ENCODE results near the gene SH2D3C. TPM values are rescaled to one million over a fixed set of nuclear protein-coding genes. Genes with fewer than 3 reads are reported as not detected.

SH2D3C gene
- total RNA-seq, 4 donors from 2014 or later = 6.8 to 23.0 (median 8.4) TPM

DNA sequence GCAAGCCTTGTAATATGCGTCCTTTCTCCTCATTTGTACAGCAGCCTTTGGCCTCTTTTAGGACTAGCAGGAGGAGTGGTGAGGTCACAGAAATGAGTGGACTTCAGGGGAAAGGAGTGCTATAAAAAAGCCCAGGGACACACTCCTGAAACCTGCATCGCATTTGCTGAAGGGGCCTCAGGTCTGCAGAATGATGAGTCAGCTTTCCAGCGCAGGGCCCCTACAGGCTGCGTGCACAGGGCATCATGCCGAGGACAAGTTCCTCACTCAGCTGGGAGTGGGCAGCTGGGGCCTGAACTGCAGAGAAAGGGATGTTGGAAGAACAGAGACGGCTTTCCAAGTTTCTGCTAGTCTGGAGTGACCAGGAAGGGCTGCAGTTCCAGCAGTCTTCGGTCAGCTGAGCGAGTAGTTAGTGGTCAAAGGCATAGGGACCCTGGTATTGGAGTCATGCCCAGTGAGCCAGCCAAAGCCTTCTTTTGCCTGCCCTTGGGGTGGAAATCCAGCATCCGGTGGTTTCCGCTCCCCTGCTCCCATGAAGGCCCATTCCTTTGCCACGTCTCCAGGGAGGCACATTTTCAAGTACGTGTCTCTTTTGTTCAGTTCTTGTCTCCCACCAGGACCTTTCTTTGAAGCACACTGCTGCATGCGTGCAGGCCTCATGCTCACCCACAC is 89.0 kb downstream of the SH2D3C start:
- TF ChIP-seq, protein P1, sequence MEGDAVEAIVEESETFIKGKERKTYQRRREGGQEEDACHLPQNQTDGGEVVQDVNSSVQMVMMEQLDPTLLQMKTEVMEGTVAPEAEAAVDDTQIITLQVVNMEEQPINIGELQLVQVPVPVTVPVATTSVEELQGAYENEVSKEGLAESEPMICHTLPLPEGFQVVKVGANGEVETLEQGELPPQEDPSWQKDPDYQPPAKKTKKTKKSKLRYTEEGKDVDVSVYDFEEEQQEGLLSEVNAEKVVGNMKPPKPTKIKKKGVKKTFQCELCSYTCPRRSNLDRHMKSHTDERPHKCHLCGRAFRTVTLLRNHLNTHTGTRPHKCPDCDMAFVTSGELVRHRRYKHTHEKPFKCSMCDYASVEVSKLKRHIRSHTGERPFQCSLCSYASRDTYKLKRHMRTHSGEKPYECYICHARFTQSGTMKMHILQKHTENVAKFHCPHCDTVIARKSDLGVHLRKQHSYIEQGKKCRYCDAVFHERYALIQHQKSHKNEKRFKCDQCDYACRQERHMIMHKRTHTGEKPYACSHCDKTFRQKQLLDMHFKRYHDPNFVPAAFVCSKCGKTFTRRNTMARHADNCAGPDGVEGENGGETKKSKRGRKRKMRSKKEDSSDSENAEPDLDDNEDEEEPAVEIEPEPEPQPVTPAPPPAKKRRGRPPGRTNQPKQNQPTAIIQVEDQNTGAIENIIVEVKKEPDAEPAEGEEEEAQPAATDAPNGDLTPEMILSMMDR (IDR thresholded peaks at IDR 0.05; ENCODE audit: low read depth) = no peak

Other genes with a start within 250 kb of the SH2D3C start
- 100 to 1,000 TPM in 1 of 4 donors, 10 to 100 TPM in 3; 23.2 to 116 (median 69.3) TPM for gene STXBP1, start 166.4 kb downstream of the SH2D3C start, total RNA-seq
- gene CFAP157, start 71.7 kb downstream of the SH2D3C start, total RNA-seq = not detected
- gene PTRH1, start 63.0 kb downstream of the SH2D3C start, total RNA-seq = 10 to 100 TPM in 3 of 4 donors, 1 to 10 TPM in 1; 9.9 to 32.8 (median 17.2) TPM
- under 1 TPM in 1 of 4 donors, not detected in 3; 0.16 TPM for gene TTC16, start 62.6 kb downstream of the SH2D3C start, total RNA-seq
- 10 to 100 TPM in 2 of 4 donors, 1 to 10 TPM in 2; 4.1 to 14.3 (median 8.8) TPM for gene TOR2A, start 43.4 kb downstream of the SH2D3C start, total RNA-seq
- 10 to 100 TPM; 44.0 to 91.4 (median 56.2) TPM for gene CDK9, start 7.4 kb upstream of the SH2D3C start, total RNA-seq
- 100 to 1,000 TPM in 1 of 4 donors, 10 to 100 TPM in 3; 42.0 to 230 (median 75.4) TPM for gene FPGS, start 24.2 kb upstream of the SH2D3C start, total RNA-seq
- 100 to 1,000 TPM in 1 of 4 donors, 10 to 100 TPM in 3; 37.9 to 153 (median 50.8) TPM for gene ENG, start 76.0 kb upstream of the SH2D3C start, total RNA-seq
- gene AK1, start 99.0 kb upstream of the SH2D3C start, total RNA-seq = 10 to 100 TPM; 14.2 to 35.6 (median 19.1) TPM
- gene ST6GALNAC6, start 120.9 kb upstream of the SH2D3C start, total RNA-seq = 100 to 1,000 TPM; 101 to 287 (median 176) TPM
- 10 to 100 TPM in 3 of 4 donors, 1 to 10 TPM in 1; 9.6 to 39.1 (median 21.4) TPM for gene ST6GALNAC4, start 138.4 kb upstream of the SH2D3C start, total RNA-seq
- 1 to 10 TPM in 2 of 4 donors, under 1 TPM in 1, not detected in 1; 0.44 to 2.3 (median 1.0) TPM for gene PIP5KL1, start 152.1 kb upstream of the SH2D3C start, total RNA-seq
- gene DPM2, start 159.2 kb upstream of the SH2D3C start, total RNA-seq = 10 to 100 TPM in 2 of 4 donors, 1 to 10 TPM in 2; 7.5 to 14.2 (median 9.6) TPM
- 10 to 100 TPM in 1 of 4 donors, 1 to 10 TPM in 3; 4.8 to 21.2 (median 8.1) TPM for gene EEIG1, start 202.3 kb upstream of the SH2D3C start, total RNA-seq